ENCODE results near the gene ISLR2. TPM values are rescaled to one million over a fixed set of nuclear protein-coding genes. Genes with fewer than 3 reads are reported as not detected.
A peak's percentile ranks its signal among the peaks of the same experiment; 100 is the strongest.
"Not testable (repeated sequence)": the region's sequence is repeated elsewhere in the genome, so short reads cannot be mapped to it uniquely, and the experiment has no call there.

ISLR2 gene
- total RNA-seq, 4 donors from 2014 or later = 0.83 to 4.9 (median 1.2) TPM

- TF ChIP-seq POLR2AphosphoS5 (IDR thresholded peaks at IDR 0.05) = no peak
- no peak for TF ChIP-seq EP300 (IDR thresholded peaks at IDR 0.05)
- no peak for TF ChIP-seq CTCF (IDR thresholded peaks at IDR 0.05)
- TF ChIP-seq POLR2A (IDR thresholded peaks at IDR 0.05; ENCODE audit: low read depth) = no peak
- Histone ChIP-seq H3K4me1 (peaks cover 24 to 40% (median 33%) of the 10 kb centered on the region in 4 donors), H3K4me3 (no peak overlapping the region), H3K36me3 (no peaks in the 10 kb centered on the region), H3K27me3 (no peaks in the 10 kb centered on the region), H3K27ac (replicated peaks in 1 of 4) (peak overlapping the region in 1 of 4 donors; percentile 20), H3K9me3 (no peaks in the 10 kb centered on the region)
- intact Hi-C loops (cut with DNase I) = no loop called here
- 72% methylated on average over 5 of the region's 5 CpGs for WGBS
- DNase-seq (ENCODE audit: extremely low spot score) = no peak
Observed at GRCh38 chr15:74158855-74159650, 28.7 kb downstream of the ISLR2 start.

GRCh38 chr15:74159773-74160172, 29.4 kb downstream of the ISLR2 start:
- WGBS = 88% methylated on average over 1 of the region's 1 CpG

GRCh38 chr15:74160390-74160789, 30.0 kb downstream of the ISLR2 start:
- H3K27me3 ChIP-seq; DNase-seq (ENCODE audit: extremely low spot score); H3K36me3 ChIP-seq; H3K4me3 ChIP-seq; H3K27ac ChIP-seq (replicated peaks in 1 of 4); H3K9me3 ChIP-seq; intact Hi-C loops (cut with DNase I): not testable (repeated sequence)
- peaks cover 24 to 40% (median 33%) of the 10 kb centered on the region in 4 donors for H3K4me1 ChIP-seq
- 97% methylated on average over 3 of the region's 3 CpGs for WGBS

More at GRCh38 chr15:74159773-74160172, 29.4 kb downstream of the ISLR2 start:
- no peak for TF ChIP-seq POLR2AphosphoS5 (IDR thresholded peaks at IDR 0.05)
- H3K4me3 ChIP-seq = no peak overlapping the region
- H3K4me1 ChIP-seq = peaks cover 24 to 40% (median 33%) of the 10 kb centered on the region in 4 donors
- intact Hi-C loops (cut with DNase I) = no loop called here
- DNase-seq (ENCODE audit: extremely low spot score) = no peak
- H3K9me3 ChIP-seq = no peaks in the 10 kb centered on the region
- peak overlapping the region in 1 of 4 donors; percentile 20 for H3K27ac ChIP-seq (replicated peaks in 1 of 4)
- H3K36me3 ChIP-seq = no peaks in the 10 kb centered on the region
- no peaks in the 10 kb centered on the region for H3K27me3 ChIP-seq

GRCh38 chr15:74162195-74162536, 31.8 kb downstream of the ISLR2 start:
- DNase-seq (ENCODE audit: extremely low spot score); H3K36me3 ChIP-seq; H3K9me3 ChIP-seq; H3K4me3 ChIP-seq; H3K27ac ChIP-seq (replicated peaks in 1 of 4); H3K27me3 ChIP-seq; intact Hi-C loops (cut with DNase I): not testable (repeated sequence)
- peaks cover 10 to 27% (median 19%) of the 10 kb centered on the region in 4 donors for H3K4me1 ChIP-seq
- WGBS = 91% methylated on average over 3 of the region's 3 CpGs

GRCh38 chr15:74165461-74165860, 35.1 kb downstream of the ISLR2 start:
- WGBS = 97% methylated on average over 1 of the region's 1 CpG
- intact Hi-C loops (cut with DNase I) = no loop called here
- Histone ChIP-seq H3K4me3 (no peak overlapping the region), H3K27ac (replicated peaks in 1 of 4) (no peak overlapping the region), H3K4me1 (peaks cover 16 to 25% (median 21%) of the 10 kb centered on the region in 4 donors), H3K36me3 (no peaks in the 10 kb centered on the region), H3K9me3 (no peaks in the 10 kb centered on the region), H3K27me3 (no peaks in the 10 kb centered on the region)
- no peak for DNase-seq (ENCODE audit: extremely low spot score)
- TF ChIP-seq EP300 (IDR thresholded peaks at IDR 0.05) (no peak), POLR2AphosphoS5 (IDR thresholded peaks at IDR 0.05) (no peak), CTCF (IDR thresholded peaks at IDR 0.05) (no peak), POLR2A (IDR thresholded peaks at IDR 0.05; ENCODE audit: low read depth) (no peak)

GRCh38 chr15:74167891-74168331, 37.5 kb downstream of the ISLR2 start:
- Histone ChIP-seq H3K9me3 (no peaks in the 10 kb centered on the region), H3K27ac (replicated peaks in 1 of 4) (no peak overlapping the region), H3K36me3 (no peaks in the 10 kb centered on the region), H3K4me3 (no peak overlapping the region), H3K27me3 (no peaks in the 10 kb centered on the region), H3K4me1 (peaks cover 27 to 44% (median 39%) of the 10 kb centered on the region in 4 donors)
- DNase-seq (ENCODE audit: extremely low spot score) = no peak
- WGBS = 81% methylated on average over 4 of the region's 4 CpGs
- intact Hi-C loops (cut with DNase I) = no loop called here
- TF ChIP-seq EP300 (IDR thresholded peaks at IDR 0.05) (no peak), POLR2AphosphoS5 (IDR thresholded peaks at IDR 0.05) (no peak), POLR2A (IDR thresholded peaks at IDR 0.05; ENCODE audit: low read depth) (no peak), CTCF (IDR thresholded peaks at IDR 0.05) (no peak)

All from esophagus muscularis mucosa (tissue), 4 donors.